Gastroesophageal sphincter (tissue), 4 donors: ENCODE results near the gene MLLT6. TPM values are rescaled to one million over a fixed set of nuclear protein-coding genes. Genes with fewer than 3 reads are reported as not detected.

Experiments used
- ATAC-seq: fragments of 150-250 bp; one replicate; pipeline ENCODE4 v1.9.1; 2016; ENCODE audit warnings: mild to moderate bottlenecking, moderate library complexity
- H3K27ac ChIP-seq, 4 donors: fragments of 200-600 bp; sonication (generic) in 3 of 4; 1 replicate in 3 of 4; 2 replicates in 1 of 4; pipeline ENCODE4 v1.5.1; 2016 to 2019
- H3K27me3 ChIP-seq: fragments of 200-600 bp; sonication (generic); one replicate; pipeline ENCODE4 v1.5.1; 2019
- H3K36me3 ChIP-seq, 2 donors: fragments of 200-600 bp; sonication (generic); one replicate each; pipeline ENCODE4 v1.5.1; 2019; ENCODE audit warnings: control low read depth in 1 of 2
- H3K4me1 ChIP-seq, 3 donors: fragments of 200-600 bp; sonication (generic); 1 replicate in 2 of 3; 2 replicates in 1 of 3; pipeline ENCODE4 v1.5.1; 2016 to 2019; ENCODE audit warnings: control low read depth in 2 of 3
- H3K4me3 ChIP-seq, 2 donors: fragments of 200-600 bp; sonication (generic); one replicate each; pipeline ENCODE4 v1.5.1; 2019; ENCODE audit warnings: mild to moderate bottlenecking in 1 of 2, moderate library complexity in 1 of 2
- H3K9me3 ChIP-seq, 3 donors: fragments of 200-600 bp; sonication (generic); one replicate each; pipeline ENCODE4 v1.5.1; 2017 to 2019; ENCODE audit warnings: control low read depth in 2 of 3
- CTCF ChIP-seq, 4 experiments: fragments of 200-600 bp in 2 of 4; fragments of 450-650 bp in 2 of 4; sonication (generic) in 1 of 4; IDR thresholded peaks; one replicate each; pipeline ENCODE4 v1.5.1; 2017 to 2019; ENCODE audit warnings: antibody characterized with exemption in 4 of 4, mild to moderate bottlenecking in 2 of 4, moderate library complexity in 2 of 4
- EP300 ChIP-seq: sonication (generic); formaldehyde crosslinking; IDR thresholded peaks from one replicate; pipeline ENCODE4 v1.6.1; 2017; ENCODE audit warnings: antibody characterized with exemption, mild to moderate bottlenecking
- POLR2A ChIP-seq, 2 donors: fragments of 450-650 bp; IDR thresholded peaks; one replicate each; pipeline ENCODE4 v1.6.1; 2017; ENCODE audit warnings: antibody characterized with exemption in 2 of 2, mild to moderate bottlenecking in 2 of 2, moderate library complexity in 1 of 2
- POLR2AphosphoS5 ChIP-seq: sonication (generic); formaldehyde crosslinking; IDR thresholded peaks from one replicate; pipeline ENCODE4 v1.6.1; 2017; ENCODE audit warnings: antibody characterized with exemption
- WGBS, 2 donors: methylation state at CpG; one replicate each; pipeline ENCODE4 v1.1.5; 2018; ENCODE audit warnings: low coverage in 1 of 2; 5-methylcytosine and 5-hydroxymethylcytosine counted together
- total RNA-seq, 4 donors: library from RNA; depleted of rRNA; stranded (reverse); fragments of >200 nt; gene quantifications; one replicate each; pipeline ENCODE4 v1.1.0, GENCODE V29; 2016

MLLT6 gene
- total RNA-seq, 4 donors from 2014 or later = 55.6 to 101 (median 77.9) TPM

GRCh38 chr17:38761612-38762011 is 56.5 kb downstream of the MLLT6 start:
- no peak overlapping the region for H3K4me3 ChIP-seq
- 50 to 73% methylated on average over 1 to 4 of the region's 4 CpGs for WGBS, 2 donors
- H3K27me3 ChIP-seq = no peaks in the 10 kb centered on the region
- H3K36me3 ChIP-seq = peaks cover 0 to 100% of the 10 kb centered on the region in 2 donors
- H3K27ac ChIP-seq = no peak overlapping the region
- H3K4me1 ChIP-seq = peaks cover 0 to 7% (median 0%) of the 10 kb centered on the region in 3 donors
- TF ChIP-seq POLR2A (IDR thresholded peaks at IDR 0.05) = no peak
- TF ChIP-seq POLR2AphosphoS5 = no peak
- TF ChIP-seq EP300 = no peak
- TF ChIP-seq CTCF (IDR thresholded peaks at IDR 0.05) = no peak
- H3K9me3 ChIP-seq = no peaks in the 10 kb centered on the region
- no peak for ATAC-seq

GRCh38 chr17:38762231-38762630 is 57.2 kb downstream of the MLLT6 start:
- WGBS, 2 donors = 67% methylated on average over 3 of the region's 3 CpGs; no CpG with 5 or more reads in 1 of the 2 donors
- H3K36me3 ChIP-seq = peaks cover 0 to 100% of the 10 kb centered on the region in 2 donors
- no peak overlapping the region for H3K27ac ChIP-seq

DNA sequence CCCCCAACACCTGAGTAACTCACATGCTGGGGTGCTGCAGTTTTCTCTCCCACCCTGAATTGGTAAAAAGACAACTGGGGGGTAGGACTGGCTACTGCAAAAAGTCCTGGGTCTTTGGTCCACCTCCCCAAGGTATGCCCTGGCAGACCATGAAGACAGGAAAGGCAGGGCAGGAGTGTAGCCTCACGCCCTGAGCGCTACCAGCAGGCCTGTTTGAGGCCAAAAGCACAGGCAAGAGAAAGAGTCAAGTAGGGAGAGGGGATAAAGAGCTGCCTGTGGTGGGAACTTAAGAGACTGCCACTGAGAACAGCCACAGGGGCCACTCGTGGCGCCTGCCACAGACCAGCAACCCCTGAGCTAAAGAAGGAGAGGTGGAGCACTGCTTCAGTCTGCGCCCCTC is 61.3 kb downstream of the MLLT6 start:
- TF ChIP-seq POLR2A (IDR thresholded peaks at IDR 0.05) (no peak), POLR2AphosphoS5 (no peak), EP300 (no peak), CTCF (IDR thresholded peaks at IDR 0.05) (no peak)
- 86 to 89% methylated on average over 2 to 3 of the region's 5 CpGs for WGBS, 2 donors

More at GRCh38 chr17:38762231-38762630, 57.2 kb downstream of the MLLT6 start:
- H3K27me3 ChIP-seq = no peaks in the 10 kb centered on the region
- H3K4me3 ChIP-seq = no peak overlapping the region
- peaks cover 0 to 7% (median 0%) of the 10 kb centered on the region in 3 donors for H3K4me1 ChIP-seq
- no peak for ATAC-seq
- no peaks in the 10 kb centered on the region for H3K9me3 ChIP-seq
- TF ChIP-seq CTCF (IDR thresholded peaks at IDR 0.05) = no peak

DNA sequence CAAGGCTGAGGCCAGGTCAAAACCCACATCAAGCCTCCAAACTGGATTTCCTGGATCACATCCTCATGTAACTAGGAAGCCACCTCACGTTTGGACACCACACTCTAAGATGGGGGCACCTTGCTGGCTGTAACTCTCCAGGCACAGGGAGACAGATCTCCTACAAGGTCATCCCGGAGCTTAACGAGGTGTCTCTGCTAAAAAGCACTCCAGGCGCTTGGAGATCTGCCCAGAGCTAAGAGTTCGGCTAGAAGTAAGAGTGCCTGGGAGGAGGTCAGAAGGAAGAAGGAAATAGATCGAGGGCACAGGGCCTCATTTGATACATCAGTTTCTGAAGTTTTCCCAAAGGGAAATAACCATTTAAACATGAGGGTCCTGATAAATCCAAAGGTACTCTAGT is 63.3 kb downstream of the MLLT6 start:
- H3K27me3 ChIP-seq = no peaks in the 10 kb centered on the region
- H3K4me1 ChIP-seq = no peaks in the 10 kb centered on the region
- no peak overlapping the region for H3K4me3 ChIP-seq
- WGBS, 2 donors = 31 to 59% methylated on average over 2 to 6 of the region's 6 CpGs
- TF ChIP-seq EP300 = no peak
- TF ChIP-seq POLR2A (IDR thresholded peaks at IDR 0.05) = no peak
- no peak for TF ChIP-seq POLR2AphosphoS5
- no peak for TF ChIP-seq CTCF (IDR thresholded peaks at IDR 0.05)
- H3K36me3 ChIP-seq = peaks cover 3 to 100% of the 10 kb centered on the region in 2 donors
- H3K27ac ChIP-seq = no peak overlapping the region
- H3K9me3 ChIP-seq = no peaks in the 10 kb centered on the region
- no peak for ATAC-seq

More for the DNA sequence above, 61.3 kb downstream of the MLLT6 start:
- H3K4me1 ChIP-seq = no peaks in the 10 kb centered on the region
- no peak for ATAC-seq
- peaks cover 3 to 100% of the 10 kb centered on the region in 2 donors for H3K36me3 ChIP-seq
- H3K9me3 ChIP-seq = no peaks in the 10 kb centered on the region
- H3K27ac ChIP-seq = no peak overlapping the region
- no peaks in the 10 kb centered on the region for H3K27me3 ChIP-seq
- no peak overlapping the region for H3K4me3 ChIP-seq

- TF ChIP-seq CTCF (IDR thresholded peaks at IDR 0.05) (no peak), EP300 (no peak), POLR2AphosphoS5 (no peak), POLR2A (IDR thresholded peaks at IDR 0.05) (no peak)
- H3K27me3 ChIP-seq = no peaks in the 10 kb centered on the region
- H3K36me3 ChIP-seq = peaks cover 3 to 100% of the 10 kb centered on the region in 2 donors
- no peak overlapping the region for H3K4me3 ChIP-seq
- H3K9me3 ChIP-seq = no peaks in the 10 kb centered on the region
- no peak overlapping the region for H3K27ac ChIP-seq
- no peak for ATAC-seq
- no peaks in the 10 kb centered on the region for H3K4me1 ChIP-seq
These were observed 68.2 kb downstream of the MLLT6 start for GRCh38 chr17:38773258-38773657.
